Smooth muscle cell (in vitro differentiated cells): ENCODE measurements around the gene KCNT1. TPM values are rescaled to one million over a fixed set of nuclear protein-coding genes. Genes with fewer than 3 reads are reported as not detected.

Experiments
- DNase-seq: peaks from one replicate; lab custom pipeline; 2025; ENCODE audit not compliant: unreplicated experiment; lab: John Stamatoyannopoulos, UW
- H2AFZ ChIP-seq: fragments of 200-600 bp; sonication (generic); 2 replicates; pipeline ENCODE4 v1.6.0; 2016; ENCODE audit warnings: antibody characterized with exemption, low read depth, mild to moderate bottlenecking
- H3F3A ChIP-seq: fragments of 200-600 bp; sonication (generic); 2 replicates; pipeline ENCODE4 v1.6.0; 2017; ENCODE audit warnings: antibody characterized with exemption, low read depth
- H3K27ac ChIP-seq: fragments of 200-600 bp; sonication (generic); 2 replicates; pipeline ENCODE4 v1.5.1; 2016; ENCODE audit warnings: low read depth, mild to moderate bottlenecking
- H3K27me3 ChIP-seq: fragments of 200-600 bp; sonication (generic); 2 replicates; pipeline ENCODE4 v1.6.1; 2016; ENCODE audit warnings: low read depth, mild to moderate bottlenecking
- H3K36me3 ChIP-seq: fragments of 200-600 bp; sonication (generic); 2 replicates; pipeline ENCODE4 v1.5.1; 2016; ENCODE audit warnings: low read depth
- H3K4me1 ChIP-seq: fragments of 200-600 bp; sonication (generic); 2 replicates; pipeline ENCODE4 v1.5.1; 2016; ENCODE audit warnings: low read depth
- H3K4me2 ChIP-seq: fragments of 200-600 bp; sonication (generic); 2 replicates; pipeline ENCODE4 v1.6.0; 2016; ENCODE audit warnings: mild to moderate bottlenecking
- H3K4me3 ChIP-seq: fragments of 200-600 bp; sonication (generic); 2 replicates; pipeline ENCODE4 v1.5.1; 2016; ENCODE audit warnings: mild to moderate bottlenecking
- H3K79me2 ChIP-seq: fragments of 200-600 bp; sonication (generic); 2 replicates; pipeline ENCODE4 v1.6.0; 2016; ENCODE audit warnings: low read depth, mild to moderate bottlenecking
- H3K9ac ChIP-seq: fragments of 200-600 bp; sonication (generic); 2 replicates; pipeline ENCODE4 v1.6.0; 2016; ENCODE audit warnings: low read depth
- H3K9me3 ChIP-seq: fragments of 200-600 bp; sonication (generic); replicated peaks from 2 replicates; pipeline ENCODE4 v1.5.1; 2016; ENCODE audit warnings: low read depth
- H4K20me1 ChIP-seq: fragments of 200-600 bp; sonication (generic); 2 replicates; pipeline ENCODE4 v1.6.0; 2016; ENCODE audit warnings: low read depth
- CTCF ChIP-seq: fragments of 200-600 bp; sonication (generic); IDR thresholded peaks from 2 replicates; pipeline ENCODE4 v1.5.1; 2017; ENCODE audit warnings: borderline replicate concordance, mild to moderate bottlenecking, antibody characterized with exemption; ENCODE audit not compliant: insufficient read depth, poor library complexity, severe bottlenecking
- WGBS: methylation state at CpG from one replicate; pipeline ENCODE4 v1.1.7; 2016; ENCODE audit warnings: low lambda C conversion rate; 5-methylcytosine and 5-hydroxymethylcytosine counted together
- polyA plus RNA-seq: library from polyadenylated mRNA; unstranded; fragments of >200 nt; fragmentation: Nextera tagmentation; extraction: Ambion mirVana; gene quantifications from 2 replicates; pipeline ENCODE4 v1.2.1, GENCODE V29; 2016
- total RNA-seq: library from RNA; depleted of rRNA; stranded (reverse); fragments of >200 nt; gene quantifications from 2 replicates; pipeline ENCODE4 v1.2.3, GENCODE V29; 2014

Gene KCNT1
- total and polyA plus RNA-seq, 2 experiments from 2014 or later, result not detected

GRCh38 chr9:135835131-135835530 is 133.1 kb downstream of the KCNT1 start:
- H3K79me2 ChIP-seq, result peaks cover 45% of the 10 kb centered on the region
- no peak for TF ChIP-seq CTCF
- peaks cover 86% of the 10 kb centered on the region for H4K20me1 ChIP-seq
- H3K27me3 ChIP-seq, result no peaks in the 10 kb centered on the region
- no peaks in the 10 kb centered on the region for H3K36me3 ChIP-seq
- H3K9ac ChIP-seq, result no peak overlapping the region
- no peak overlapping the region for H3K27ac ChIP-seq
- H2AFZ ChIP-seq, result no peak overlapping the region
- peaks cover 7% of the 10 kb centered on the region for H3F3A ChIP-seq
- no peaks in the 10 kb centered on the region for H3K9me3 ChIP-seq
- 91% methylated on average over 10 of the region's 10 CpGs for WGBS
- no peaks in the 10 kb centered on the region for H3K4me1 ChIP-seq
- no peak for DNase-seq
- no peak overlapping the region for H3K4me3 ChIP-seq
- H3K4me2 ChIP-seq, result no peak overlapping the region

- no peak for TF ChIP-seq CTCF
- peaks cover 6% of the 10 kb centered on the region for H3K4me1 ChIP-seq
- H3K27ac ChIP-seq, result no peak overlapping the region
- peaks cover 2% of the 10 kb centered on the region for H3K36me3 ChIP-seq
- no peak overlapping the region for H2AFZ ChIP-seq
- H3K9ac ChIP-seq, result no peak overlapping the region
- no peaks in the 10 kb centered on the region for H3K9me3 ChIP-seq
- no peak for DNase-seq
- H4K20me1 ChIP-seq, result peaks cover 79% of the 10 kb centered on the region
- H3K27me3 ChIP-seq, result no peaks in the 10 kb centered on the region
- H3K4me2 ChIP-seq, result no peak overlapping the region
- 97% methylated on average over 11 of the region's 11 CpGs for whole genome bisulfite sequencing
- H3F3A ChIP-seq, result no peaks in the 10 kb centered on the region
- H3K79me2 ChIP-seq, result peaks cover 43% of the 10 kb centered on the region
- no peak overlapping the region for H3K4me3 ChIP-seq
Measured at GRCh38 chr9:135839516-135839915, 137.5 kb downstream of the KCNT1 start.

GRCh38 chr9:135840107-135840506 is 138.1 kb downstream of the KCNT1 start:
- no peak overlapping the region for H3K4me3 ChIP-seq
- H3K4me2 ChIP-seq, result no peak overlapping the region
- H3K9me3 ChIP-seq, result no peaks in the 10 kb centered on the region
- no peaks in the 10 kb centered on the region for H3F3A ChIP-seq
- no peaks in the 10 kb centered on the region for H3K27me3 ChIP-seq
- 96% methylated on average over 9 of the region's 9 CpGs for WGBS
- no peak overlapping the region for H3K9ac ChIP-seq
- peaks cover 74% of the 10 kb centered on the region for H4K20me1 ChIP-seq
- H3K4me1 ChIP-seq, result peaks cover 6% of the 10 kb centered on the region
- DNase-seq, result no peak
- H3K79me2 ChIP-seq, result peaks cover 49% of the 10 kb centered on the region
- H3K36me3 ChIP-seq, result peaks cover 8% of the 10 kb centered on the region
- H2AFZ ChIP-seq, result no peak overlapping the region
- no peak overlapping the region for H3K27ac ChIP-seq
- no peak for TF ChIP-seq CTCF

GRCh38 chr9:135840539-135840938 is 138.6 kb downstream of the KCNT1 start:
- WGBS, result 95% methylated on average over 7 of the region's 7 CpGs
- Histone ChIP-seq H3K79me2 (peaks cover 53% of the 10 kb centered on the region), H2AFZ (no peak overlapping the region), H3K27ac (no peak overlapping the region), H3K9me3 (no peaks in the 10 kb centered on the region), H3F3A (no peaks in the 10 kb centered on the region), H3K4me2 (no peak overlapping the region), H3K4me3 (no peak overlapping the region), H3K4me1 (peaks cover 6% of the 10 kb centered on the region), H3K36me3 (peaks cover 12% of the 10 kb centered on the region), H4K20me1 (peaks cover 69% of the 10 kb centered on the region), H3K9ac (no peak overlapping the region), H3K27me3 (no peaks in the 10 kb centered on the region)
- no peak for DNase-seq
- TF ChIP-seq CTCF, result no peak
